ENCODE data around the gene ZC3H4.
A peak's percentile ranks its signal among the peaks of the same experiment; 100 is the strongest.
"Not testable (repeated sequence)": the region's sequence is repeated elsewhere in the genome, so short reads cannot be mapped to it uniquely, and the experiment has no call there.

Gene ZC3H4

DNA sequence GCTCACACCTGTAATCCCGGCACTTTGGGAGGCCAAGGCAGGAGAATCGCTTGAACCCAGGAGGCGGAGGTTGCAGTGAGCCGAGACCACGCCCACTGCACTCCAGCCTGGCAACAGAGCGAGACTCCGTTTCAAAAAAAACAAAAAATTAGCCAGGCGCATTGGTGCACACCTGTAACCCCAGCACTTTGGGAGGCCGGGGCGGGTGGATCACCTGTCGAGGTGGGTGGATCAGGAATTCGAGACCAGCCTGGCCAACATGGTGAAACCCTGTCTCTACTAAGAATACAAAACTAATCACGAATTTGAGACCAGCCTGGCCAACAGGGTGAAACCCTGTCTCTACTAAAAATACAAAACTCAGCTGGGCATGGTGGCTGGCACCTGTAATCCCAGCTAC, 35.2 kb downstream of the ZC3H4 start:
- not testable (repeated sequence) for DNase-seq

DNA sequence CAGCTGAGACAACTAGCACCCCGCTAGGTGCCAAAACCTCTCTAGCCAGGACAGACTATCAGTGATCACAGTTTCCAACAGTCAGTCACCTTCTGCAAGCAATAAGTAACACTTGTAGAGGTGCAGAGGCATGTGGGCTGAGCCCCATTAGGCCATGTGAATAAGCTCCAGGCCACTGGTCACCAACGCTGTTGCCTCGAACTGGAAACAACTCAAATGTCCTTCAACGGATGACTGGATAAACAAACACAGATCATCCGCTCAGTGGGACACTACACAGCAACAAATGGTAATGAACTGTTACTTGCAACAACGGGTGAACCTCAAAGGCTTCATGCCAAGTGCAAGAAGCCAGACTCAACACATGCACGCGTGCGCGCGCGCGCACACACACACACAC, 37.6 kb downstream of the ZC3H4 start:
- DNase-seq = no peak

DNA sequence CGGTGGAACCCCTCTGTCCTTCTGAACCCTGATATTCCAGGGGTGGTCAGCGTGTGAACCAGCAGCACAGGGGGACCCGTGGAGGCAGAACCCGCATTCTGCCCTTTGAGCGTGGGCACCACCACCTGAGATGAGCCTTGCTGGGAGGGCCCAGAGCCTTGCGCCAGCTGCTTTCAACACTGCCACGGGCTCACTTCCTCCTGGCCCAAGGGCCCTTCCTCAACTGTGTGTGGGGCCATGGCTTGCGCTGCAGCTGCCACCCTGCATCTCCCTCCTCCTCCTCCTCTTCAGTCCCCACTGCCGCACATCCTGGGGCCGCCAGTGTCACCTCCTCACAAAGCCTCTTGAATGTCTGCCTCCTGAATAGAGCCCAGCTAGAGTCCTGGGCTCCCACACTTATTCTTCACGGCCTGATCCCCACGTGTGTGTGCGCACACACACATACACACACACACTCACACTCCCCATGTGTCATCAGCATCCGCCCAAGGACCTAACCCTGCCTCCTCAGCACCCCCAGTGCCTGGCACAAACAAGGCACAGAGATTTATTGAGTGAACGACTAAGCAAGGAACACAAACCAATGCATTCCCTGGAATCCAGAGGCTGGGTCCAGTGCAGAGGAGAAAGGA, 38.3 kb downstream of the ZC3H4 start:
- DNase-seq = no peak

DNA sequence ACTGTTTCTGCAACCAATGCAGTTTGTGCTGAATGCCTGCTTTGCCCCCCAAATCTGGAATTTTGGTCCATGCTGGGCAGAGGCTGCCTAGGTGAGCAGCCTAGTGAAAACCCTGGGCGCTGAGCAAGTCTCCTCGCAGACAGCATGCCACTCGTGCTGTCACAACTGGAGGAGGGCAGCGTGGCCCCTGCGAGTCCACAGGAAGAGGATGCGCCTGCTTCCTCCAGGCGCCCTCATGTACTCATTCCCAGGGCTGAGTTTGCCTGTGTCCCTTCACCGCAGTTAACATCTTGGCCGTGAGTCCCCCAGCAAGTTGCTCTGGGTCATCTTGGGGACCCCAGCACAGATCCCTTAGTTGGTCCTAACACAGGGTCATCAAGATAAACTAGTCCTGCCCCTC, 39.0 kb downstream of the ZC3H4 start:
- no peak for DNase-seq

DNA sequence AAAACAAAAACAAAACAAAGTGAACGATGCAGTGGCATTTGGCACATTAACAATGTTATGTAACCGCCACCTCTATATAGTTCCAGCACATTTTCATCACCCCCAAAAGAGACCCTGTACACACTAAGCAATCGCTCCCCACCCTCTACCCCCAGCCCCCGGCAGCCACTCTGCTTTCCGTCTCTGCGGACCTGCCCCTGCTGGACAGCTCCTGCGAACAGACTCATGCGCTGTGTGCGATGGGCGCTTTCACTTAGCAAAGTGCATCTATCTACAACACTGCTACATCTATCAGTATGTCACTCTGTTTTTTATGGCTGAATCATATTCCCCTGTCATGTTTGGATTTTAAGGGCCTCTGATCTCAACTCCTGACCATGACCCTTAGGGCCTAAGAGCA, 40.0 kb downstream of the ZC3H4 start:
- DNase-seq = no peak

DNA sequence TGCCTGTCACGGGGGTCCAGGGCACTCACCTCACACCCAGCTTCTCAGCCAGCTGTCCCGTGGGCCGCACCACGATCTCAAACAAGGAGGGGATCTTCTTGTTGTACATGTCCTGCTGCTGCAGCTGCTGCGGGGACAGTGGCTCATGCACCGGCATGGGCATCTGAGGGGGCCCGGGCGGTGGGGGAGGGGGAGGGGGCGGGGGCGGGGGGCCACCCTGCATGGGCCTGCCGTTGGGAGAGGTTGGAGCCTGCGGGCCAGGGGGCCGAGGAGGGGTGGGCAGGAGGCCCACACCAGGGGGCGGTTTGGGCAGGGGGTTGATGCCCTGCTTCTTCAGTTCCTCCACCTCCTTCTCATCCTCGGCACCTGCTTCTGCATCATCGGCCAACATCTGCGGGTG, 41.3 kb downstream of the ZC3H4 start:
- no peak for DNase-seq

DNA sequence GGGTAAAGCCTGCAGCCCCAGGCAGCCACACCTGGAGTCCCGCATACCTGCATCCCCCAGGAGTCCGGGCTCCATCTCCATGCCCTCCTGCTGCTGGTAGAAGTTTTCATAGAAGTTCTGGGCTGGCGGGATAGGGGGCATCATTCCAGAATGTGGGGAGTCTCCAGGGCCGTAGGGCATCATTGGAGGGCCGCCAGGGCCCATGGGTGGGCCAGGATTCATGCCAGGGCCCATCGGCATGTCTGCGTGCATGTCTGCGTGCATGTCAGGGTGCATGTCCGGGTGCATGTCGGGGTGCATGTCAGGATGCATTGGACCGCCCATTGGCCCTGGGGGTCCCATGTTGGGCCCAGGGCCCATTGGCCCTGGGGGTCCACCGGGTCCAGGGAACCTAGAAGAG, 41.8 kb downstream of the ZC3H4 start:
- DNase-seq = no peak

DNA sequence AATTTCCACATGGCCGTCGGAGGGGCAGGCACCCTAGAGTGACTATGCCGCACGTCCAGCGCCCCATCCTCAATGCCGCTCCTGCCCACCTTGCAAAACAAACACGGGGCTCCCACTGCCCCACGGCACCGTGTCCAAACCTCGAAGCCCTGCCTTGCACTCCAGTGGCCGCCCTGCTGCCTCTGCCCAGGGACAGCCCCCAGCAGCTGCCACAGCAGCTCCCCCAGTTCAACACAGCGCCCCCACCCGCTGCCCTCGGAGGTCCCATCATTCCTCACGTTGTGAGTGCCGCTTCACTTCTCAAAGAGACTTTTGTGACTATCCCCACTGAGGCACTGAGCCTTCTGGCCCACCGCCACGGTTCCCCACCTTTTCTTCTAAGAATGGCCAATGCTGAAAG, 42.8 kb downstream of the ZC3H4 start:
- DNase-seq = no peak

DNA sequence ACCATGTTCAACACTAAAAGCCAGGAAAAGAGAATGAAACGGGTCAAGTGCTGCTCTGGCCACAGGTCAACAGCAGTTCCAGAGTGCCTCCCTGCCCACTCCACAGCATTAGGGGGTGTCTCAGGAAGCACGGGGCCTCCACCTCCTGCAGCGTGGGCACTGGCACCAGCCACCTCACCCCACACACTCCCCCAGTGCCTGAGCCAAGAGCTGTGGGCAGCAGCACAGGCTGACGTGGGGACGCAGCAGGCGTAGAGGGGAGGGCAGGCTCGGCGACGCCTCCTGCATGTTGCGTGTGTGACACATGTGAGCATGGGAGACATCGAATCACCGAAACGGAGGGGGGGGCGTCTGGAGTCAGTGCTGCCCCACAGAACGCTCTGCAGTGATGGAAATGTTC, 43.8 kb downstream of the ZC3H4 start:
- no peak for DNase-seq

DNA sequence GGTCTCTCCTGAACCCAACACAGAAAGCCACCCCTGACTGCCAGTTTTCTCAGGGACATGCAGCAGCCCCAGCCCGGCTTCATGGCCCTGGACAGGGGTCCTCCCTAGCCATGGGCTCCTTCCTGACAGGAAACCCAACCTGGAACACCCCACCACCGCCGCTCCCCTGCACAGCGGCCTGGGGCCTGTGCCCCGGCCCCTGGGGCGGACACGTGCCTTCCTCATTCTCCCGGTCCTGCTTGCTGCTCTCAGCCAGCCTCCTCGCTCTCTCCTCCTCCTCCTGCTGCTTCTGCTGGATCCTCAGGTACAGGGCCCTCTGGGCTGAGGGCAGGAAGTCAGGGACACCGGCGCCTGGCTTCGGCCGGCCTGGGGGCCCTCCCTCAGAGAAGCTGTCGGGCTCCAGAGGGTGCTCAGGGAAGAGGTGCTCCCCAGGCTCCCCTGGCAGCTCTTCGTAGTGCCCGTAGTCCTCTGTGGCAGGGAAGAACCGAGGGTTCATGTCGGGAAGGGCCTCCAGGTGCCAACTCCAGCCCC, 44.6 kb downstream of the ZC3H4 start:
- no peak for DNase-seq

DNA sequence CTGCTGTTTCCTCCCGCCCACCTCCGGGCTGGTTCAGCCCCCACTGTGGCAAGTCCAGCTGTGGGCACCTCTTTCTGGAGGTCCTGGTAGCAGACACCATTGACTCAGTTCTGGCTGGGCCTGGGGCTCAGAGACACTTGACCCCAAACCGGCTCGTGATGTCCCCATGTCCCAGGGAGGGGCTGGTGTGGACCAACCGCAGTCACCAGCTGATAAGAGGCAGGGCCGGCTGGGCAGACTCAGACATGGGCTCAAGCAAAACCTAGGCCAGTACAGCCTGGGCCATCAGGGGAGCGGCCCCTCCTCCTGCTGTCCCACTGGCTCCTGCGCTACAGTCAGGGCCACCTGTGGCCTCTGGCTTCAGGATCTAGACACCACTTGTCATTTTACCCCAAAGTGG, 45.3 kb downstream of the ZC3H4 start:
- DNase-seq = no peak

DNA sequence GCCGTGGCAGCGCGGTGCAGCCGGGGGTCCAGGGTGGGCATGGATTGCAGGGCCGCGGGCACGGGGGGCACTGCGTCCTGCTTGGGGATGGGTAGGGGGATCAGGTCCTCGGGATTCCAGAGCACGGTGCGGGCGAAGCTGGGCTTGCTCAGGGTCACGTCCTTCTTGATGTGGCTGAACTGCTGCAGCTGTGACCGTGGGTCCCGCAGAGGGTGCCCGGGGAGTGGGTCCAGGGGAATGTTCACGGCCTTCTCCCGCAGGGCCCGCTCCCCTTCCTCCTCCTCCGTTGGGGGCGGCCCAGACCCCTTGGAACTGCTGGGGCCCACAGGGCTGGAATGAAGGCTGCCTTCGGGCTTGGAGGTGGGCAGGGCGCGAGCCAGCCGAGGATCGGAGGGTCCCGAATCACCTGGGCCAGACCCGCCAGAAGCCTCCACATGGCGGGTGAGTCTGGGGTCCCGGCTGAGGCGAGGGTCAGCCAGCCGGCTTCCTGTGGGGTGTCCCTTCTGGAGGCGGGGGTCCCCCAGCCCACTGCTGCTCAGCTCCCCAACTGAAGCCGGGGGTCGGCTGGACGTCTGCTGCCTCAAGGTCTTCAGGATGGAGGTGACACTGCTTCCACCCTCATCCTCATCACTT, 46.2 kb downstream of the ZC3H4 start:
- no peak for DNase-seq

DNA sequence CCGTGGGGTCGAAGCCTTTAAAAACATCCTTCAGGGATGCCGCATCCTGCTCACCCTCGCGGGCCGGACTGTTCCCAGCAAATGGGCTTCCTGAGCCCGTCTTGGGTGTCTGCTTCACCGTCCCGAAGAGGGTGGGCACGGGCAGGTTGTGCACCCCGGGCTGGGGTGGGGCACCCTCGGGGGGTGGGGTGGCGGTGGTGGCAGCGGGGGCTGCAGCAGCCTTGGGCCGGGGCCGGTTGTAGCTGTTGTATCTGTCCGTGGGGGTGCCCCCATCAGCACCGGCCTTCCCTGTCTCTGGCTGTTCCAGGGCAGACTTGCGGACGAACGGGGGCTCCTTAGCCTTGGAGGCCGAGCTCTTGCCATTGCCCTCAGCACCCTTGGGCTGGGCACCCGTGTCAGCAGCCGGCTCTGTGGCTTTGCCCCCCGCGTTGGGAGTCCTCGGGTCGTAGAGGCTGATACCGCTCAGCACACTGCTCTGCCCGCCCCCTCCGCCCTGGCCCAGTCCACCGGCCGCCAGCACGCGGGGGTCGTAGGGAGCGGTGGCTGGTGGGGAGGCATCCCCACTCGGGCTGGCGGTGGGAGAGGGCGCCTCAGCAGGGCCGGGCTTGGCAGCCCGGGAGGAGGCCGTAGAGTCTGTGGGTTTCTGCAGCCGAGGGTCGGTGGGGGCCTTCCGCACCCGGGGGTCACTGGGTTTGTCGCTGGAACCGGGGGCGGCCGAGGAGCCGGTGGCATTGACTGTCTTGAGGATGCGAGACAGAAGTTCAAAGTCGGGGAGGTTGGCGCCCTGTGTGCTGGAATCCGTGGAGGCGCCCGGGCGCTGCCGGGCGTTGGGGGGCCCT, 47.0 kb downstream of the ZC3H4 start:
- no peak for DNase-seq

DNA sequence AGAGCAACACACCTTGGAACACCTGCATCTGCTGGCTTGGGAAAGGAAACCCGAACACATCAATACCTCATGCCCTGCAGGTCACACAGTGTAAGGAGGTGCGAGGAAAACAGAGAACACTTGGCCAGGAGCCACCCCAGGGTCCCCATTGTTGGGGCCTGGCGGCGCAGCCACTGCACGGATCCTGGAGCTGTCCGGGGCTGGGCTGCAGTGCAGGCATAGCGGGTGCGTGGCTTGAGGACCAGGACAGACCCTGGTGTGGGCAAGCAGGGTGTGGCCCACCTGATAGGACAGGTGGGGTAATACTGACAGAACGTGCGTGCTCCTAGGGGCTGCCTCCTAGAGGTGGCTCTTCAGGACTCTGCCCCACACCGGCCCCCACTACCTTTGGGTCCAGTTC, 48.3 kb downstream of the ZC3H4 start:
- DNase-seq = no peak

DNA sequence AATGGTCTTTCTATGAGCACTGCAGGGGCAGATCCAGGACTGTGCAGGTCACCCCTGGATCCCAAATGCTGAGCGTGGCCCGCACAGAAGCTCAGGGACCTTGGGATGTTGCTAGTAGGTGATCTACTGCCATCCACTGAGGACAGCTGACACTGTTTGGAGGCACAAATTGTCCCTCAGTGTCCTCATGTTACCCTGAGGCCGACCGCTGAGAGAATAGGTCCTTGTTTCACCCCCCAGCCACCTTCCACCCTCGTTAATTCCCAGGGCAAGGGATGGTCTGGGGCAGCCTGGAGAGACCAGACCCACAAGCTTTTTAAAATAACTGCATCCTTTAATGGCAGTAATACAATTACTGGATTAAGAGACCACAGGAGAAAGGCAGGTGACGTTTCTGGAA, 49.7 kb downstream of the ZC3H4 start:
- DNase-seq = no peak

DNA sequence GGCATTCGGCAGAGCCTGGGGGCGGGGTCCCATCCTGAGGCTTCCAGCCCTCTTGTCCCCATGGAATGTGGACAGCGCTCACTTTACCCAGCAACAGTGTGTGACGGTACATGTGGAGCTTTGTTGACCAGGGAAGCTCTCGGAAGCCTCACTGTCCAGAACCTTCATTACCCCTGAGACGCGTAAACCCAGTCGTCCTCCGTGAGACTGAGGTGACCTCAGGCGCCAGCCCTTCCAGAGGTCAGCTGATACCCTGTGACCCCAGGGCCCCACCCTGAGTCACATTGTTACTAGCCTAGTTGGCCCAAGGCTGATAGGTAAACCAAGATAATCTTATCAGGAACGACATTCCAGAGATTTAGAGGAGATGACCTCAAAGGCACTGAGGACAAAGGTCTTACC, 55.0 kb downstream of the ZC3H4 start:
- DNase-seq = no peak

DNA sequence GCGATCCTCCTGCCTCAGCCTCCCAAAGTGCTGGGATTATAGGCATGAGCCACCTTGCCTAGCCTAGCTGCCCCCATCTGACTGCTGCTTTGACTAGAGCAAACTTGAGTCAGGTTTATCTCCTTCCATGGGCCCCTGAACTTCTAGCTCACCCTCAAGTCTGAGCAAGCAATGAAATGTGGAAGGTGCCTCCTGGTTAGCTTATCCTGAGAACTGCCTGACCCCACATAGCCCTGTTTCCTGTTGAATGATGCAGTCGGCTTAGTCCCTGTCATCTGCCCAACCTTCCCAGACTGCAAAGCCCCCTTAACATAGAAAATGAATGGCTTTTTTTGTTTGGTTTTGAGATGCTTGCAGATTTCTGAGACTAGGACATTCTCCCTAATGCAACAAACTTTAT, 56.2 kb downstream of the ZC3H4 start:
- no peak for DNase-seq

DNA sequence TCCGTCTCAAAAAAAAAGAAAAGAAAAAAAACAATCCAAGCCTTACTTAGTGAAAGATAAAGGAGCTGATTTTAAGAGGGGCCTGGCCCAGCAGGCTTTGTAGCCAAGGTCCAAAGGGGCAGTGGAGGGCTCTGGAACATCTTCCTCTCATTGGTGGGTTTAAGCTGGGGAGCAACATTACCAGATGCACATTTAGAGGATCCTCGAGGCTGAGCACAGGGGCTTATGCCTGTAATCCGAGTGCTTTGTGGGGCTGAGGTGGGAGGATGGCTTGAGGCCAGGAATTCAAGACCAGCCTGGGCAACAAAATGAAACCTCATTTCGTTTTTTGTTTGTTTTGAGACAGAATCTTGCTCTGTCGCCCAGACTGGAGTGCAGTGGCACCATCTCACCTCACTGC, 57.2 kb downstream of the ZC3H4 start:
- DNase-seq = no peak

DNA sequence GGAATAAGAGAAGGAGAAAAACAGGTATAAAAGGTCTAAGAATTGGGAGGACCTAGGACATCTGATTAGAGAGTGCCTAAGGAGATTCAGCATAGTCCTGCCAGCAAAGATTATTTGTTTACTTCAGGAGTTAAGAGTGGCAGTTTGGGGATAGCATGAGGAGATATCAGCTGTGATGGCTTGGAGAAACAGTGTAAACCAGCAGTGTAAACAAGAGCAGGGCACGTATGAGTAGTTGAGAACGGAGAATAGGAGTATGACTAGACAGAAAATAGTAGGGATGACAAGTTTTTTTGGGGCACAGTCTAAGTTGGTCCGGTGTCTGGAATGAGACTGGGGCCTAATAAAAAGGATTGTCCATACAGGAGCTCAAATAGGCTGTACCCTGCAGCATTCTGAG, 63.0 kb downstream of the ZC3H4 start:
- not testable (repeated sequence) for DNase-seq

DNA sequence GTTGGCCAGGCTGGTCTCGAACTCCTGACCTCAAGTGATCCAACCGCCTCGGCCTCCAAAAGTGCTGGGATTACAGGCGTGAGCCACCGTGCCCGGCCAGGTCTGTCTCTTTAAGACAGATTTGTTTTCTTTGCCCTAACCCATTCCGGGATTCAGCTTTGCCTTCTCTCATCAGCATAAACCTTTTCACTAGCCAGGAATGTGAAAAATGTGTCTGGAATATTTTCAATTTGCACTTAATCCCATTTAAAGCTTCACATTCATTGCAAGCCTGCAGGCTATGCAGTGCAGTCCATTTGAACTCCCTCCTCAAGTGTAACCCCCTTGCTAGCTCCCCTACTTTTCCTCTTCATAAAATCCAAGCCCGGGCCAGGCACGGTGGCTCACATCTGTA, 64.3 kb downstream of the ZC3H4 start:
- no peak for DNase-seq

DNA sequence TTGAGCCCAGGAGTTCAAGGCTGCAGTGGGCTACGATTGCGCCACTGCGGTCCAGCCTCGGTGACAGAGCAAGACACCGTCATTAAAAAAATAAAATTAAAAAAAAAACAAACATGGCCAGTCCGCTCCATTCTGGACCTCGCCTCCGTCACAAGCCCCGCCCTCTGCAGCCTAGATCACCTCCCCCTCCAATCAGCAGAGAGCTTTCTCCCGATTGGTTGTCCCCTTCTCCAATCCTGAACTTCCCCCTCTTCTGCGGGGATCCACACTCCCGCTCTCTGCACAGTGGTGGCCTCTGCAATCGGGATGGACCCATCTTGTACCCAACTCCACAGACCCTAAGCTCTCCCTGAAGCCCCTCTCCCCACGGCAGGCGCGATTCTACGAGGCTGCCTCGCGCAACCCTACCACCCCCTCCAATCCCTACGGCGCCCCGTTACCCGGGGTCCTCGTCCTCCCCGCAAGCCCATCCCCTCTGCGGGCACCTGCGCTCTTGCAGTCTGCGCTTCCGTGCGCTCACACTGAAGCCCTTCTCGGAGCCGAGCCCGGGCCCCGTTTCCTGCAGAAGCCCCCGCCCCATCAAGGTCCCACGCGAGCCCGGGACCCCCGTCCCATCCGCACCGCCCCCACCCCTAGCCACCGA, 65.7 kb downstream of the ZC3H4 start:
- DNase-seq = peak; percentile 82

DNA sequence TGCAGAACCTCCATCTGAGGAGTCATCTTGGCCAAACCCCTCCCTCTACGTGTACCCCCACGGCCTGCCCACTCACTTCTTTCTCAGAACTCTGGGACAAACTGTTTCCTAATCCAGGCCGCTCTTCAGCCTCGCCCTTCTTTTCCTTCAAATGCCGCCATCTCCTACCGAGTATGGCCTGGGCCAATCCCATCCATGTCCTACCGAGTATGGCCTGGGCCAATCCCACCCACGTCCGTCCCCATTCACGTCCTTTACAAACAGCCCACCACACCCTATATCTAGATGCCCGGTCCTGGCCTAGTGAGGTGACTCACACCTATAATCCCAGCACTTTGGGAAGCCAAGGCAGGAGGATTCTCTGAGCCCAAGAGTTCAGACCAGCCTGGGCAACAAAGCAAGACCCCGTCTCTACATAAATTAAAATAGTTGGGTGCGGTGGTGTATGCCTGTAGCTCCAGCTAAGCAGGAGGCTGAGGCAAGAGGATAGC, 66.3 kb downstream of the ZC3H4 start:
- no peak for DNase-seq

DNA sequence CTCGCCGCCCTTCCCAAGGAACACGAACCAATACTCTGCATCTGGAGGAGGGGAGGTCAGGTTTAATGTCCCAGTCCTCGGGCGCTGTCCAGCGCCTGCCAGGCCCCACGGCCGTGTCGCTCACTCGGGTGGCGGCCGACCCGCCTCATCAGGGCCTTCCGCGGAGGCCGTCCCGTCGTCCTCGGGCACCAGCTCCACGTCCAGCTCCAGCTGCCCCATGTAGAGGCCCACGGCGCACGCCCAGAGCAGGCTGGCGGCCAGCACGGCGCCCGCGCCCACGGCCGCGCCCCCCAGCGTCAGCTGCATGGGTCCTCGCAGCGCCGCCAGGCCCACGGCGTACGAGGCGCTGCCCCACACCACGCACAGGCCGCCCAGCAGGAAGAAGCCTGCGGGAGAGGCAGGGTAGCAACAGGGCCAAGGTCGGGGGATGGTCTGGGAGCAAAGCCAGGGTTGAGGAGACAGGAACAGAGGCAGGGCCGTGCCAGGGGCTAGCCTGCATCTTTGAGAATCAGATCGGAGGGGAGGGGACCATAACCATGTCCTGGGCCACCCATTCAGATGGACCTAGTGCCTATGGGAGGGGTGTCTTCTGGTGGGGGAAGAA, 67.6 kb downstream of the ZC3H4 start:
- no peak for DNase-seq
